Measurements from ENCODE around the gene ADGRG3. TPM values are rescaled to one million over a fixed set of nuclear protein-coding genes. Genes with fewer than 3 reads are reported as not detected.

Gene ADGRG3
- total RNA-seq, 1 experiment from 2014 or later, result not detected

DNA sequence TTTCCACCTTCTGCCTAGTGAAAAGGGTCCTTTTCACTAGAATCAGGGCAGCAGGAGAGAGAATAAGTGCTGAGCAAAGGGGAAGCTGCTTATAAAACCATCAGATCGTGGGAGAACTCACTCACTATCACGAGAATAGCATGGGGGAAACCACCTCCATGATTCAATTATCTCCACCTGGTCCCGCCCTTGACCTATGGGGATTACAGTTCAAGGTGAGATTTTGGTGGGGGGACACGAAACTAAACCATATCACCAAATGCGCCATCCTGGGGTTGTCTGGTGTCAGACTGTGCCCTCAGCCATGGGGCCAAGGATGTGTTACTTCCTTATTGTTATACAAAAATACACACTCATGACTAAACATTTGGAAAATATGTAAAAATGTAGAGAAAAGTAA, 57.0 kb downstream of the ADGRG3 start:
- TF ChIP-seq ELF1 (IDR thresholded peaks at IDR 0.05; ENCODE audit: borderline replicate concordance, low read depth), result no peak
- no peak for TF ChIP-seq YY1 (IDR thresholded peaks at IDR 0.05; ENCODE audit: extremely low read depth, insufficient replicate concordance, low read depth, low read length)
- TF ChIP-seq, protein P1, sequence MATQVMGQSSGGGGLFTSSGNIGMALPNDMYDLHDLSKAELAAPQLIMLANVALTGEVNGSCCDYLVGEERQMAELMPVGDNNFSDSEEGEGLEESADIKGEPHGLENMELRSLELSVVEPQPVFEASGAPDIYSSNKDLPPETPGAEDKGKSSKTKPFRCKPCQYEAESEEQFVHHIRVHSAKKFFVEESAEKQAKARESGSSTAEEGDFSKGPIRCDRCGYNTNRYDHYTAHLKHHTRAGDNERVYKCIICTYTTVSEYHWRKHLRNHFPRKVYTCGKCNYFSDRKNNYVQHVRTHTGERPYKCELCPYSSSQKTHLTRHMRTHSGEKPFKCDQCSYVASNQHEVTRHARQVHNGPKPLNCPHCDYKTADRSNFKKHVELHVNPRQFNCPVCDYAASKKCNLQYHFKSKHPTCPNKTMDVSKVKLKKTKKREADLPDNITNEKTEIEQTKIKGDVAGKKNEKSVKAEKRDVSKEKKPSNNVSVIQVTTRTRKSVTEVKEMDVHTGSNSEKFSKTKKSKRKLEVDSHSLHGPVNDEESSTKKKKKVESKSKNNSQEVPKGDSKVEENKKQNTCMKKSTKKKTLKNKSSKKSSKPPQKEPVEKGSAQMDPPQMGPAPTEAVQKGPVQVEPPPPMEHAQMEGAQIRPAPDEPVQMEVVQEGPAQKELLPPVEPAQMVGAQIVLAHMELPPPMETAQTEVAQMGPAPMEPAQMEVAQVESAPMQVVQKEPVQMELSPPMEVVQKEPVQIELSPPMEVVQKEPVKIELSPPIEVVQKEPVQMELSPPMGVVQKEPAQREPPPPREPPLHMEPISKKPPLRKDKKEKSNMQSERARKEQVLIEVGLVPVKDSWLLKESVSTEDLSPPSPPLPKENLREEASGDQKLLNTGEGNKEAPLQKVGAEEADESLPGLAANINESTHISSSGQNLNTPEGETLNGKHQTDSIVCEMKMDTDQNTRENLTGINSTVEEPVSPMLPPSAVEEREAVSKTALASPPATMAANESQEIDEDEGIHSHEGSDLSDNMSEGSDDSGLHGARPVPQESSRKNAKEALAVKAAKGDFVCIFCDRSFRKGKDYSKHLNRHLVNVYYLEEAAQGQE (IDR thresholded peaks at IDR 0.05; ENCODE audit: low read depth), result no peak
- no peak for TF ChIP-seq RAD21 (IDR thresholded peaks at IDR 0.05; ENCODE audit: low read depth)
- TF ChIP-seq POLR2A (IDR thresholded peaks at IDR 0.05; ENCODE audit: borderline replicate concordance, extremely low read depth, insufficient read depth, insufficient read length), result no peak
- no peak for TF ChIP-seq SRF (IDR thresholded peaks at IDR 0.05; ENCODE audit: low read depth)
- ChIA-PET POLR2A (interaction anchor here (1.0 kb wide), 1 partner anchor 10 kb away, joined by 3 read pairs; the partner anchor contains the start of gene KATNB1), RAD21 (ENCODE audit: low non-redundant PET in 1 of 2, low total read pairs in 2 of 2, uncharacterized antibody in 2 of 2, unreplicated experiment in 2 of 2) (no interaction called here), CTCF (no interaction called here)
- Histone ChIP-seq H3K27me3 (ENCODE audit: insufficient read depth, low read length) (no peaks in the 10 kb centered on the region), H3K4me2 (ENCODE audit: low read length) (no peak overlapping the region), H3K36me3 (ENCODE audit: control insufficient read depth in 1 of 2, insufficient read depth in 2 of 2, low read length in 2 of 2) (no peaks in the 10 kb centered on the region), H3K9me2 (ENCODE audit: insufficient read depth) (no peaks in the 10 kb centered on the region), H3K9me3 (ENCODE audit: control insufficient read depth in 1 of 2, insufficient read depth in 1 of 2, low read depth in 1 of 2, low read length in 2 of 2) (no peaks in the 10 kb centered on the region), H3K9ac (ENCODE audit: low read length) (no peak overlapping the region), H3K4me1 (ENCODE audit: control insufficient read depth in 1 of 2, insufficient read depth in 2 of 2, low read length in 2 of 2) (no peaks in the 10 kb centered on the region), H3K79me2 (ENCODE audit: insufficient read depth, low read length) (no peaks in the 10 kb centered on the region), H3K27ac (ENCODE audit: low read depth, low read length) (no peak overlapping the region), H3K4me3 (replicated peaks in 1 of 2; ENCODE audit: low read depth in 1 of 2, low read length in 2 of 2) (no peak overlapping the region), H4K20me1 (ENCODE audit: insufficient read depth) (no peaks in the 10 kb centered on the region), H2AFZ (ENCODE audit: low read depth, low read length, poor library complexity, severe bottlenecking) (no peak overlapping the region)
- no peak for ATAC-seq
- intact Hi-C loops (cut with micrococcal nuclease), result loop anchor here (10.0 kb wide), 1 partner anchor 280 kb away; the partner anchor contains the start of genes USB1 and ZNF319
- DNase-seq (ENCODE audit: low read depth, low spot score), result no peak
- no TSS peak for BruUV-seq (replicated peaks)

GRCh38 chr16:57725554-57725953, 57.4 kb downstream of the ADGRG3 start:
- no peaks in the 10 kb centered on the region for H3K9me2 ChIP-seq (ENCODE audit: insufficient read depth)
- H3K79me2 ChIP-seq (ENCODE audit: insufficient read depth, low read length), result no peaks in the 10 kb centered on the region
- H3K9me3 ChIP-seq (ENCODE audit: control insufficient read depth in 1 of 2, insufficient read depth in 1 of 2, low read depth in 1 of 2, low read length in 2 of 2), result no peaks in the 10 kb centered on the region
- BruUV-seq (replicated peaks), result no TSS peak
- H3K27ac ChIP-seq (ENCODE audit: low read depth, low read length), result no peak overlapping the region
- H3K9ac ChIP-seq (ENCODE audit: low read length), result no peak overlapping the region
- TF ChIP-seq ELF1 (IDR thresholded peaks at IDR 0.05; ENCODE audit: borderline replicate concordance, low read depth) (no peak), POLR2AphosphoS5 (IDR thresholded peaks at IDR 0.05; ENCODE audit: low read depth, low read length) (no peak), SRF (IDR thresholded peaks at IDR 0.05; ENCODE audit: low read depth) (no peak)
- TF ChIP-seq, protein P2, sequence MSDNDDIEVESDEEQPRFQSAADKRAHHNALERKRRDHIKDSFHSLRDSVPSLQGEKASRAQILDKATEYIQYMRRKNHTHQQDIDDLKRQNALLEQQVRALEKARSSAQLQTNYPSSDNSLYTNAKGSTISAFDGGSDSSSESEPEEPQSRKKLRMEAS (IDR thresholded peaks at IDR 0.05), result no peak
- TF ChIP-seq, protein P3, sequence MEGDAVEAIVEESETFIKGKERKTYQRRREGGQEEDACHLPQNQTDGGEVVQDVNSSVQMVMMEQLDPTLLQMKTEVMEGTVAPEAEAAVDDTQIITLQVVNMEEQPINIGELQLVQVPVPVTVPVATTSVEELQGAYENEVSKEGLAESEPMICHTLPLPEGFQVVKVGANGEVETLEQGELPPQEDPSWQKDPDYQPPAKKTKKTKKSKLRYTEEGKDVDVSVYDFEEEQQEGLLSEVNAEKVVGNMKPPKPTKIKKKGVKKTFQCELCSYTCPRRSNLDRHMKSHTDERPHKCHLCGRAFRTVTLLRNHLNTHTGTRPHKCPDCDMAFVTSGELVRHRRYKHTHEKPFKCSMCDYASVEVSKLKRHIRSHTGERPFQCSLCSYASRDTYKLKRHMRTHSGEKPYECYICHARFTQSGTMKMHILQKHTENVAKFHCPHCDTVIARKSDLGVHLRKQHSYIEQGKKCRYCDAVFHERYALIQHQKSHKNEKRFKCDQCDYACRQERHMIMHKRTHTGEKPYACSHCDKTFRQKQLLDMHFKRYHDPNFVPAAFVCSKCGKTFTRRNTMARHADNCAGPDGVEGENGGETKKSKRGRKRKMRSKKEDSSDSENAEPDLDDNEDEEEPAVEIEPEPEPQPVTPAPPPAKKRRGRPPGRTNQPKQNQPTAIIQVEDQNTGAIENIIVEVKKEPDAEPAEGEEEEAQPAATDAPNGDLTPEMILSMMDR (IDR thresholded peaks at IDR 0.05 in 2 of 3, conservative IDR thresholded peaks at IDR 0.05 in 1 of 3; ENCODE audit: borderline replicate concordance in 1 of 3, insufficient read depth in 1 of 3, low read depth in 2 of 3, low read length in 2 of 3), result no peak
- no peak for DNase-seq (ENCODE audit: low read depth, low spot score)
- no peak overlapping the region for H3K4me3 ChIP-seq (replicated peaks in 1 of 2; ENCODE audit: low read depth in 1 of 2, low read length in 2 of 2)
- CTCF ChIA-PET, result no interaction called here
- no peaks in the 10 kb centered on the region for H3K36me3 ChIP-seq (ENCODE audit: control insufficient read depth in 1 of 2, insufficient read depth in 2 of 2, low read length in 2 of 2)
- intact Hi-C loops (cut with micrococcal nuclease), result loop anchor here (10.0 kb wide), 1 partner anchor 279 kb away; the partner anchor contains the start of genes USB1 and ZNF319
- RAD21 ChIA-PET (ENCODE audit: low non-redundant PET in 1 of 2, low total read pairs in 2 of 2, uncharacterized antibody in 2 of 2, unreplicated experiment in 2 of 2), result no interaction called here
- no peak for ATAC-seq
- no peaks in the 10 kb centered on the region for H3K27me3 ChIP-seq (ENCODE audit: insufficient read depth, low read length)
- no peaks in the 10 kb centered on the region for H3K4me1 ChIP-seq (ENCODE audit: control insufficient read depth in 1 of 2, insufficient read depth in 2 of 2, low read length in 2 of 2)
- H4K20me1 ChIP-seq (ENCODE audit: insufficient read depth), result no peaks in the 10 kb centered on the region
- no peak overlapping the region for H3K4me2 ChIP-seq (ENCODE audit: low read length)
- POLR2A ChIA-PET, result interaction anchor here (1.0 kb wide), 1 partner anchor 10 kb away, joined by 3 read pairs; the partner anchor contains the start of gene KATNB1
- H2AFZ ChIP-seq (ENCODE audit: low read depth, low read length, poor library complexity, severe bottlenecking), result no peak overlapping the region

All from HCT116 (cell line).